Trophoblast cell (in vitro differentiated cells and primary cell): ENCODE data around the gene ROCK2.
A peak's percentile ranks its signal among the peaks of the same experiment; 100 is the strongest.

ENCODE experiments used
- DNase-seq, 2 donors: peaks; one replicate each; pipeline ENCODE4 v3.0.0-alpha.2; 2016
- H2AFZ ChIP-seq: 2 replicates; pipeline ENCODE4 v1.6.1; 2013; ENCODE audit warnings: low read length, moderate library complexity, mild to moderate bottlenecking; ENCODE audit not compliant: insufficient read depth, poor library complexity
- H2AK5ac ChIP-seq: 2 replicates; pipeline ENCODE4 v1.6.1; 2013; ENCODE audit warnings: mild to moderate bottlenecking, low read length
- H2BK120ac ChIP-seq: 2 replicates; pipeline ENCODE4 v1.6.1; 2013; ENCODE audit warnings: low read length, mild to moderate bottlenecking, moderate library complexity; ENCODE audit not compliant: insufficient read depth, poor library complexity
- H2BK12ac ChIP-seq: 2 replicates; pipeline ENCODE4 v1.6.1; 2013; ENCODE audit warnings: mild to moderate bottlenecking, low read length, moderate library complexity
- H2BK5ac ChIP-seq: 2 replicates; pipeline ENCODE4 v1.6.1; 2013; ENCODE audit warnings: low read length, low read depth, moderate library complexity, mild to moderate bottlenecking; ENCODE audit not compliant: poor library complexity
- H3K14ac ChIP-seq: 2 replicates; pipeline ENCODE4 v1.6.1; 2013; ENCODE audit warnings: mild to moderate bottlenecking, low read length
- H3K18ac ChIP-seq: 2 replicates; pipeline ENCODE4 v1.6.1; 2013; ENCODE audit warnings: mild to moderate bottlenecking, low read length
- H3K23ac ChIP-seq: 2 replicates; pipeline ENCODE4 v1.6.1; 2013; ENCODE audit warnings: low read length
- H3K27ac ChIP-seq: 2 replicates; pipeline ENCODE4 v1.5.1; 2013; ENCODE audit warnings: low read depth, mild to moderate bottlenecking, inconsistent platforms, low read length, moderate library complexity
- H3K27me3 ChIP-seq: 2 replicates; pipeline ENCODE4 v1.6.1; 2013; ENCODE audit warnings: inconsistent platforms, mild to moderate bottlenecking, low read length, moderate library complexity; ENCODE audit not compliant: insufficient read depth
- H3K36me3 ChIP-seq, 2 experiments: 1 replicate in 1 of 2; 2 replicates in 1 of 2; pipeline ENCODE4 v1.6.1; 2013; ENCODE audit warnings: low read length in 2 of 2, mild to moderate bottlenecking in 2 of 2, moderate library complexity in 1 of 2; ENCODE audit not compliant: insufficient read depth in 2 of 2, control insufficient read depth in 1 of 2
- H3K4ac ChIP-seq: 2 replicates; pipeline ENCODE4 v1.6.1; 2013; ENCODE audit warnings: low read depth, mild to moderate bottlenecking, low read length, moderate library complexity
- H3K4me1 ChIP-seq, 2 experiments: 1 replicate in 1 of 2; 2 replicates in 1 of 2; pipeline ENCODE4 v1.6.1; 2013; ENCODE audit warnings: low read length in 2 of 2, mild to moderate bottlenecking in 2 of 2, moderate library complexity in 1 of 2; ENCODE audit not compliant: insufficient read depth in 2 of 2, control insufficient read depth in 1 of 2
- H3K4me2 ChIP-seq: 2 replicates; pipeline ENCODE4 v1.6.1; 2013; ENCODE audit warnings: inconsistent platforms, mild to moderate bottlenecking, low read length, moderate library complexity
- H3K4me3 ChIP-seq: 2 replicates; pipeline ENCODE4 v1.5.1; 2013; ENCODE audit warnings: mild to moderate bottlenecking, low read depth, low read length, inconsistent platforms
- H3K79me1 ChIP-seq: one replicate; pipeline ENCODE4 v1.6.1; 2013; ENCODE audit warnings: low read length
- H3K79me2 ChIP-seq: 2 replicates; pipeline ENCODE4 v1.6.1; 2013; ENCODE audit warnings: low read length, mild to moderate bottlenecking; ENCODE audit not compliant: control insufficient read depth, insufficient read depth, poor library complexity
- H3K9ac ChIP-seq: 2 replicates; pipeline ENCODE4 v1.6.1; 2013; ENCODE audit warnings: mild to moderate bottlenecking, low read length
- H3K9me3 ChIP-seq: 2 replicates; pipeline ENCODE4 v1.6.1; 2013; ENCODE audit warnings: low read depth, mild to moderate bottlenecking, control low read depth, inconsistent platforms, low read length; ENCODE audit not compliant: insufficient read depth
- H4K12ac ChIP-seq: 2 replicates; pipeline ENCODE4 v1.6.1; 2013; ENCODE audit warnings: low read depth, mild to moderate bottlenecking, low read length, moderate library complexity
- H4K8ac ChIP-seq: 2 replicates; pipeline ENCODE4 v1.6.1; 2013; ENCODE audit warnings: low read depth, mild to moderate bottlenecking, low read length, moderate library complexity
- H4K91ac ChIP-seq: one replicate; pipeline ENCODE4 v1.6.1; 2013; ENCODE audit warnings: low read depth, mild to moderate bottlenecking, low read length, moderate library complexity
- WGBS: extraction: QIAGEN DNeasy Blood & Tissue Kit; methylation state at CpG from one replicate; pipeline ENCODE4 v1.1.7; 2013; ENCODE audit warnings: missing lambda C conversion rate; ENCODE audit not compliant: insufficient read length, insufficient coverage; ENCODE audit errors: extremely low coverage; 5-methylcytosine and 5-hydroxymethylcytosine counted together

Gene ROCK2

GRCh38 chr2:11154923-11155380 is 189.5 kb downstream of the ROCK2 start:
- no peaks in the 10 kb centered on the region for H3K36me3 ChIP-seq
- H3K79me1 ChIP-seq: peaks cover 10% of the 10 kb centered on the region
- H3K4me1 ChIP-seq: peaks cover 3 to 11% of the 10 kb centered on the region in 2 experiments
- H2AFZ ChIP-seq: peak overlapping the region; percentile 20
- H3K9me3 ChIP-seq: no peaks in the 10 kb centered on the region
- no peak overlapping the region for H3K23ac ChIP-seq
- H3K9ac ChIP-seq: no peak overlapping the region
- peak overlapping the region; percentile 5 for H3K18ac ChIP-seq
- H3K27ac ChIP-seq: peak overlapping the region; percentile 40
- H2BK5ac ChIP-seq: no peak overlapping the region
- no peak overlapping the region for H2BK12ac ChIP-seq
- H3K27me3 ChIP-seq: no peaks in the 10 kb centered on the region
- peak overlapping the region; percentile 30 for H4K8ac ChIP-seq
- H3K4me2 ChIP-seq: peak overlapping the region; percentile 80
- WGBS: no CpG with 5 or more reads among the region's 49 CpGs
- peak overlapping the region; percentile 59 for H4K91ac ChIP-seq
- H4K12ac ChIP-seq: peak overlapping the region; percentile 1
- no peak overlapping the region for H3K4me3 ChIP-seq
- H2BK120ac ChIP-seq: no peak overlapping the region
- H3K79me2 ChIP-seq: peaks cover 5% of the 10 kb centered on the region
- no peak overlapping the region for H3K4ac ChIP-seq
- peak; percentile 94 to 96 for DNase-seq
- H2AK5ac ChIP-seq: no peak overlapping the region
- H3K14ac ChIP-seq: peak overlapping the region; percentile 27

- Histone ChIP-seq H3K79me2 (peaks cover 3% of the 10 kb centered on the region), H4K91ac (peak overlapping the region; percentile 59), H2AFZ (peak overlapping the region; percentile 20), H2AK5ac (no peak overlapping the region), H2BK5ac (no peak overlapping the region), H3K27ac (peak overlapping the region; percentile 40), H3K9me3 (no peaks in the 10 kb centered on the region), H3K79me1 (peaks cover 10% of the 10 kb centered on the region), H3K36me3 (no peaks in the 10 kb centered on the region), H3K4me1 (peaks cover 3 to 11% of the 10 kb centered on the region in 2 experiments), H4K12ac (peak overlapping the region; percentile 1), H2BK12ac (no peak overlapping the region), H3K18ac (peak overlapping the region; percentile 5), H4K8ac (peak overlapping the region; percentile 30), H3K4me3 (peak overlapping the region; percentile 20), H2BK120ac (peak overlapping the region; percentile 63), H3K27me3 (no peaks in the 10 kb centered on the region), H3K9ac (no peak overlapping the region), H3K4ac (no peak overlapping the region), H3K23ac (no peak overlapping the region), H3K14ac (peak overlapping the region; percentile 36), H3K4me2 (peak overlapping the region; percentile 80)
- no peak for DNase-seq
- no CpG with 5 or more reads among the region's 35 CpGs for WGBS
Measured at GRCh38 chr2:11154016-11154922, 190.2 kb downstream of the ROCK2 start.

- peaks cover under 1% of the 10 kb centered on the region for H3K9me3 ChIP-seq
- no peak overlapping the region for H3K4me3 ChIP-seq
- no peak overlapping the region for H3K14ac ChIP-seq
- H3K36me3 ChIP-seq: no peaks in the 10 kb centered on the region
- no peak overlapping the region for H3K18ac ChIP-seq
- no peak overlapping the region for H4K91ac ChIP-seq
- H3K79me2 ChIP-seq: peaks cover 3% of the 10 kb centered on the region
- no peak overlapping the region for H3K27ac ChIP-seq
- H2BK12ac ChIP-seq: no peak overlapping the region
- no peak overlapping the region for H3K9ac ChIP-seq
- no peak overlapping the region for H4K8ac ChIP-seq
- H3K27me3 ChIP-seq: no peaks in the 10 kb centered on the region
- peaks cover 3 to 11% of the 10 kb centered on the region in 2 experiments for H3K4me1 ChIP-seq
- H4K12ac ChIP-seq: no peak overlapping the region
- H3K4me2 ChIP-seq: no peak overlapping the region
- no peak overlapping the region for H2BK5ac ChIP-seq
- DNase-seq: no peak
- H3K23ac ChIP-seq: no peak overlapping the region
- H2AK5ac ChIP-seq: no peak overlapping the region
- H3K4ac ChIP-seq: no peak overlapping the region
- H2BK120ac ChIP-seq: no peak overlapping the region
- H2AFZ ChIP-seq: no peak overlapping the region
- WGBS: no CpG with 5 or more reads among the region's 6 CpGs
- H3K79me1 ChIP-seq: peaks cover 10% of the 10 kb centered on the region
Measured at GRCh38 chr2:11152591-11152990, 191.8 kb downstream of the ROCK2 start.

GRCh38 chr2:11147263-11147662 is 197.2 kb downstream of the ROCK2 start:
- Histone ChIP-seq H2AK5ac (no peak overlapping the region), H3K27ac (no peak overlapping the region)
- no CpG with 5 or more reads among the region's 3 CpGs for WGBS

More at GRCh38 chr2:11147263-11147662, 197.2 kb downstream of the ROCK2 start:
- H2BK120ac ChIP-seq: no peak overlapping the region
- peaks cover 2% of the 10 kb centered on the region for H3K9me3 ChIP-seq
- no peak overlapping the region for H3K4ac ChIP-seq
- H3K23ac ChIP-seq: no peak overlapping the region
- H2AFZ ChIP-seq: no peak overlapping the region
- no peak overlapping the region for H2BK5ac ChIP-seq
- peak overlapping the region; percentile 58 for H3K4me3 ChIP-seq
- no peak overlapping the region for H3K14ac ChIP-seq
- no peak overlapping the region for H2BK12ac ChIP-seq
- DNase-seq: no peak
- H3K79me2 ChIP-seq: no peaks in the 10 kb centered on the region
- H3K18ac ChIP-seq: no peak overlapping the region
- H4K91ac ChIP-seq: no peak overlapping the region
- H3K36me3 ChIP-seq: no peaks in the 10 kb centered on the region
- H3K4me2 ChIP-seq: no peak overlapping the region
- peaks cover 6 to 9% of the 10 kb centered on the region in 2 experiments for H3K4me1 ChIP-seq
- no peak overlapping the region for H4K8ac ChIP-seq
- H4K12ac ChIP-seq: no peak overlapping the region
- H3K9ac ChIP-seq: no peak overlapping the region
- no peaks in the 10 kb centered on the region for H3K27me3 ChIP-seq
- H3K79me1 ChIP-seq: no peaks in the 10 kb centered on the region
